Lung (tissue), 12 donors: ENCODE results near the gene TPO. TPM values are rescaled to one million over a fixed set of nuclear protein-coding genes. Genes with fewer than 3 reads are reported as not detected.

Experiments used
- ATAC-seq: fragments of 200-7000 bp; cut with Tn5 transposase; one replicate; pipeline ENCODE4 v1.9.1; 2020; ENCODE audit warnings: moderate number of reproducible peaks; ENCODE audit not compliant: insufficient read depth, low FRiP score
- DNase-seq, 3 donors: peaks; one replicate each; pipeline ENCODE4 v3.0.0-alpha.2; 2013 to 2017
- H3K27ac ChIP-seq, 2 donors: one replicate each; pipeline ENCODE4 v1.5.1; 2013; ENCODE audit warnings: mild to moderate bottlenecking in 2 of 2, moderate library complexity in 2 of 2, control low read depth in 1 of 2, inconsistent platforms in 1 of 2, low read depth in 1 of 2, low read length in 1 of 2
- H3K27me3 ChIP-seq, 3 donors: one replicate each; pipeline ENCODE4 v1.5.1; 2013; ENCODE audit warnings: low read length in 2 of 3; ENCODE audit not compliant: control insufficient read depth in 3 of 3, insufficient read depth in 3 of 3
- H3K36me3 ChIP-seq, 4 donors: one replicate each; pipeline ENCODE4 v1.5.1; 2013; ENCODE audit warnings: low read length in 4 of 4, mild to moderate bottlenecking in 1 of 4, moderate library complexity in 1 of 4; ENCODE audit not compliant: control insufficient read depth in 4 of 4, insufficient read depth in 4 of 4
- H3K4me1 ChIP-seq, 5 donors: one replicate each; pipeline ENCODE4 v1.5.1; 2013; ENCODE audit warnings: low read length in 5 of 5, mild to moderate bottlenecking in 2 of 5, moderate library complexity in 1 of 5; ENCODE audit not compliant: control insufficient read depth in 5 of 5, insufficient read depth in 5 of 5
- H3K4me3 ChIP-seq: one replicate; pipeline ENCODE4 v1.5.1; 2013; ENCODE audit warnings: mild to moderate bottlenecking, control low read depth, moderate library complexity
- H3K9ac ChIP-seq, 2 donors: one replicate each; pipeline ENCODE4 v1.5.1; 2013; ENCODE audit warnings: low read length in 2 of 2, control low read depth in 1 of 2; ENCODE audit not compliant: insufficient read depth in 1 of 2
- H3K9me3 ChIP-seq, 4 donors: one replicate each; pipeline ENCODE4 v1.5.1; 2013; ENCODE audit warnings: low read length in 3 of 4, mild to moderate bottlenecking in 1 of 4, moderate library complexity in 1 of 4; ENCODE audit not compliant: control insufficient read depth in 4 of 4, insufficient read depth in 3 of 4
- WGBS, 2 donors: extraction: QIAGEN DNeasy Blood & Tissue Kit; methylation state at CpG; one replicate each; pipeline ENCODE4 v1.1.7; 2013; 5-methylcytosine and 5-hydroxymethylcytosine counted together
- polyA plus RNA-seq, 2 donors: library from polyadenylated mRNA; stranded (reverse); fragments of 200-250 nt; gene quantifications; one replicate each; pipeline ENCODE4 v1.2.1, GENCODE V29; 2013
- total RNA-seq, 2 donors: library from RNA; depleted of rRNA in 1 of 2; stranded (reverse); fragments of >200 nt in 1 of 2; gene quantifications; one replicate each; pipeline ENCODE4 v1.2.1, GENCODE V29; 2014 to 2021
- TF ChIP-seq, protein P1 (sequence below): IDR thresholded peaks from 2 replicates; pipeline ENCODE4 v1.5.1; 2012; ENCODE audit warnings: mild to moderate bottlenecking; ENCODE audit errors: control extremely low read depth, extremely low read depth
- donor health status: control.
- donor health status: control.
- donor health status: Bipolar disorder and iron deficiency.
- donor health status: healthy.
- donor health status: DM: yes; HTN: yes; CAD: no.

The TPO gene
- total and polyA plus RNA-seq, 4 donors = 0.17 to 0.31 TPM; not detected in 2

GRCh38 chr2:1512321-1513289 is 99.3 kb downstream of the TPO start:
- Histone ChIP-seq H3K4me1 (peaks cover 0 to 8% (median 0%) of the 10 kb centered on the region in 5 donors), H3K36me3 (no peaks in the 10 kb centered on the region), H3K27ac (no peak overlapping the region), H3K27me3 (no peaks in the 10 kb centered on the region), H3K4me3 (no peak overlapping the region), H3K9me3 (peaks cover 0 to 2% (median 0%) of the 10 kb centered on the region in 4 donors), H3K9ac (no peak overlapping the region)
- DNase-seq (no peak), ATAC-seq (no peak)
- WGBS, 2 donors = 90 to 91% methylated on average over 36 of the region's 36 CpGs
- TF ChIP-seq, protein P1, sequence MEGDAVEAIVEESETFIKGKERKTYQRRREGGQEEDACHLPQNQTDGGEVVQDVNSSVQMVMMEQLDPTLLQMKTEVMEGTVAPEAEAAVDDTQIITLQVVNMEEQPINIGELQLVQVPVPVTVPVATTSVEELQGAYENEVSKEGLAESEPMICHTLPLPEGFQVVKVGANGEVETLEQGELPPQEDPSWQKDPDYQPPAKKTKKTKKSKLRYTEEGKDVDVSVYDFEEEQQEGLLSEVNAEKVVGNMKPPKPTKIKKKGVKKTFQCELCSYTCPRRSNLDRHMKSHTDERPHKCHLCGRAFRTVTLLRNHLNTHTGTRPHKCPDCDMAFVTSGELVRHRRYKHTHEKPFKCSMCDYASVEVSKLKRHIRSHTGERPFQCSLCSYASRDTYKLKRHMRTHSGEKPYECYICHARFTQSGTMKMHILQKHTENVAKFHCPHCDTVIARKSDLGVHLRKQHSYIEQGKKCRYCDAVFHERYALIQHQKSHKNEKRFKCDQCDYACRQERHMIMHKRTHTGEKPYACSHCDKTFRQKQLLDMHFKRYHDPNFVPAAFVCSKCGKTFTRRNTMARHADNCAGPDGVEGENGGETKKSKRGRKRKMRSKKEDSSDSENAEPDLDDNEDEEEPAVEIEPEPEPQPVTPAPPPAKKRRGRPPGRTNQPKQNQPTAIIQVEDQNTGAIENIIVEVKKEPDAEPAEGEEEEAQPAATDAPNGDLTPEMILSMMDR = no peak

DNA sequence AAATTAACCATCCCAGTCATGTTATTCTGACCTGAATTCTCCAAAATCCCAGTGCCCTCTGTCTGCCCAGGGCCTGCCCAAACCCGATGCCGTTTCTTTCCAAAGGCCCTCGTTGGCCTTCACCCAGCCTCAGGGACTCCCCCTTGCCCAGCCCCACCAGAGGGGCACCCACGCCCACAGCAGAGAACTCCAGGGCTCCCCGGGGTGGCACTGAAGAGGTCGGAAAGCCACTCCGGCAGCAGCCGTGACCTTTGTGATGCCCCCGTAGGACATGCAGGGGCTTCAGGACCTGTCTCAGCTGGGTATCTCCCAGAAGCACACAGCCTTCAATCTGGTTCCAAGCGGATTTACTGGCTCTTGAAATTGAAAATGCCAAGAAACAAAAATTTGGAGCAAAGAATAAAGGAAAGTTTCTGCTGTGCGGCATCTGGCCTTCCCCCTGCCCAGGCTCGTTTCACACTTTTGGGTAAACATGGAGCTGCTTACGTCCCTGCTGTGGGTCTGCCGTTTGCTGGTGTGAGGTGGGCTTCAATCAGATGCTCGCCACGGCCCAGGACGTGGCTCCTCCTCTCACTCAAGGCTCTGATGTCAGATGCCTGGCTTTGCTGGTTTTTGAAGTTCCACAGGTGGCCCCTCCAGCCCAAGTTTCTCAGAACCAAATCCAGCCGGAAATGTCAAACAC is 101.3 kb downstream of the TPO start:
- no peaks in the 10 kb centered on the region for H3K9me3 ChIP-seq
- H3K27me3 ChIP-seq = no peaks in the 10 kb centered on the region
- WGBS, 2 donors = 81 to 82% methylated on average over 18 of the region's 18 CpGs
- peaks cover 0 to 4% (median 0%) of the 10 kb centered on the region in 5 donors for H3K4me1 ChIP-seq
- no peak overlapping the region for H3K4me3 ChIP-seq
- H3K36me3 ChIP-seq = no peaks in the 10 kb centered on the region
- no peak for ATAC-seq
- DNase-seq = no peak
- H3K27ac ChIP-seq = no peak overlapping the region
- no peak overlapping the region for H3K9ac ChIP-seq
- TF ChIP-seq, protein P1 = no peak

DNA sequence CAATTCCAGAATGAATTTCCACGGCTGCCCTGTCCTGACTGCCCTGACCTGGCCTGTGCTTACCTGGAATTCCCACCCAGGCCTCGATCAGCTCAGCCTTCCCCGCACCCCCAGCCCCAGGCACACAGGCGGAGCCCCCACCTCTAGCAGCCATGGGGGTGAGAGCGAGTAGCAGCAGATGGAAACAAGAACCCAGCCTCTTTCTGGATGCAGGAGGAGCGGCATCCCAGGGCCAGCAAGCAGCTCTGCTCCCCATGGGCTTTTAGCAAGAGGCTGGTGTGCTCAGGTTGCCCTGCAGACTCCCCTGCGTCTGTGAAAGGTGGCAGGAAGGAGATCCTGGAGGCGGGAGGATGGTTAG is 101.8 kb downstream of the TPO start:
- no peak overlapping the region for H3K9ac ChIP-seq

More for the DNA sequence above, 101.8 kb downstream of the TPO start:
- H3K36me3 ChIP-seq = no peaks in the 10 kb centered on the region
- TF ChIP-seq, protein P1 = no peak
- no peak for ATAC-seq
- WGBS, 2 donors = 81 to 91% methylated on average over 8 of the region's 8 CpGs
- H3K4me3 ChIP-seq = no peak overlapping the region
- H3K4me1 ChIP-seq = peaks cover 0 to 4% (median 0%) of the 10 kb centered on the region in 5 donors
- DNase-seq = no peak
- H3K27ac ChIP-seq = no peak overlapping the region
- no peaks in the 10 kb centered on the region for H3K9me3 ChIP-seq
- peaks cover 0 to 2% (median 0%) of the 10 kb centered on the region in 3 donors for H3K27me3 ChIP-seq
